ENCODE measurements around the gene TAF4B.
"Not testable (repeated sequence)": the region's sequence is repeated elsewhere in the genome, so short reads cannot be mapped to it uniquely, and the experiment has no call there.

The TAF4B gene, protein sequence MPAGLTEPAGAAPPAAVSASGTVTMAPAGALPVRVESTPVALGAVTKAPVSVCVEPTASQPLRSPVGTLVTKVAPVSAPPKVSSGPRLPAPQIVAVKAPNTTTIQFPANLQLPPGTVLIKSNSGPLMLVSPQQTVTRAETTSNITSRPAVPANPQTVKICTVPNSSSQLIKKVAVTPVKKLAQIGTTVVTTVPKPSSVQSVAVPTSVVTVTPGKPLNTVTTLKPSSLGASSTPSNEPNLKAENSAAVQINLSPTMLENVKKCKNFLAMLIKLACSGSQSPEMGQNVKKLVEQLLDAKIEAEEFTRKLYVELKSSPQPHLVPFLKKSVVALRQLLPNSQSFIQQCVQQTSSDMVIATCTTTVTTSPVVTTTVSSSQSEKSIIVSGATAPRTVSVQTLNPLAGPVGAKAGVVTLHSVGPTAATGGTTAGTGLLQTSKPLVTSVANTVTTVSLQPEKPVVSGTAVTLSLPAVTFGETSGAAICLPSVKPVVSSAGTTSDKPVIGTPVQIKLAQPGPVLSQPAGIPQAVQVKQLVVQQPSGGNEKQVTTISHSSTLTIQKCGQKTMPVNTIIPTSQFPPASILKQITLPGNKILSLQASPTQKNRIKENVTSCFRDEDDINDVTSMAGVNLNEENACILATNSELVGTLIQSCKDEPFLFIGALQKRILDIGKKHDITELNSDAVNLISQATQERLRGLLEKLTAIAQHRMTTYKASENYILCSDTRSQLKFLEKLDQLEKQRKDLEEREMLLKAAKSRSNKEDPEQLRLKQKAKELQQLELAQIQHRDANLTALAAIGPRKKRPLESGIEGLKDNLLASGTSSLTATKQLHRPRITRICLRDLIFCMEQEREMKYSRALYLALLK

DNA sequence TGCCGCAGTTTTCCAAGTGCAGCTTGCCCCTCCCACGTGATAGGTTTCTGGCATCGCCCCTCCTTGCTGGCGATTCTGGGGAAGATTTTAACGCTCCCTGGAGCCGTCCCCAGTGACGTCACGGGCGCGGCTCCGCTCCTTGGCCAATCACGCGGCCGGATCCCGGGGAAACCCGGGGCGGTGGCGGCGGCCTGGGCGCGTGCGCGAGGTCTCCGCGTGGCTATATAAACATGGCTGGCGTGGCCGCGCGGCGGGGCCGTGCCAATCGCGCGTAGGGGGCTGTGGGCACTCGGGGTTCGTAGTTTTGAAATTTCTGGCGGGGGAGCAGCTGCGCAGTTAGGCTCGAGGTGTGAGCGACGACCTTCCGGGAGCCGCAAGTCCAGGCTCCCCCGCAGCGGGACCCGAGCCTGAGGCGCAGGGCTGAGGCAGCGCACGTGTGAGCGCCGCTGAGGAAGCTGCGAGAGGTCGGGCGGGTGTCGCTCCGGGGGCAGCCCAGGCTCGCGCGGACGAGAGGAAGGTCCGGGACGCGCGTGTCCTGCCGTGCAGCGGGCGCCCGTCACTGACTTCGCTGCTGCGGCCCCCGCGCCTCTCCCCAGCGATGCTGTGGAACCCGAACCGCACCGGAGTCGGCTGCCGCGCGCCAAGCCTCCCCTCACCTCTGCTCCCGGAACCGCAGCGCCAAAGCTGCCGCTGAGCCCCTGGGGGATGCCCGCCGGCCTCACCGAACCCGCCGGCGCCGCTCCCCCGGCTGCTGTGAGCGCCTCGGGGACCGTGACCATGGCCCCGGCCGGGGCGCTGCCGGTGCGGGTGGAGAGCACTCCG, at the start of gene TAF4B:
Gene TAF4B (plus strand): TSS at position 217 of the 822 bp plus-strand sequence. CDS start 489 bp downstream, at position 706.
- peak; percentile 81 for DNase-seq (ENCODE audit: low read depth)
- H3K4me3 ChIP-seq (ENCODE audit: low read depth, low read length), result peak within 1 kb of the TSS; percentile 90

DNA sequence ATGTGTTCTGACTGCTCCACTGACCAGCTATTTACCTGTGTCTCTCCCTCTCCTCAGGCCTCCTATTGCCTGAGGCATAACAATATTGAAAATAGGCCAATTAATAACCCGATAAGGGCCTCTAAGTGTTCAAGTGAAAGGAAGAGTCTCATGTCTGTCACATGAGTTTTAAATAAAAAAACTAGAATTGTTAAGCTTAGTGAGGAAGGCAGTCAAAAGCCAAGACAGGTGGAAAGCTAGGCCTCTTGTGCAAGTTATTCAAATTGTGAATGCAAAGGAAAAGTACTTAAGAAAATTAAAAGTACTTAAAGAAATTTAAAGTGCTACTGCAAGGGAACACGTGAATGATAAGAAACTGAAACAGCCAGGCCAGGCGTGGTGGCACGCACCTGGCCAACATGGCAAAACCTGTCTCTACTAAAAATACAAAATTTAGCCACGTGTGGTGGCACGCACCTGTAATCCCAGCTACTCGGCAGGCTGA, 44.9 kb upstream of the TAF4B start:
- H3K4me3 ChIP-seq (ENCODE audit: low read depth, low read length), result no peak overlapping the region
- DNase-seq (ENCODE audit: low read depth), result no peak

DNA sequence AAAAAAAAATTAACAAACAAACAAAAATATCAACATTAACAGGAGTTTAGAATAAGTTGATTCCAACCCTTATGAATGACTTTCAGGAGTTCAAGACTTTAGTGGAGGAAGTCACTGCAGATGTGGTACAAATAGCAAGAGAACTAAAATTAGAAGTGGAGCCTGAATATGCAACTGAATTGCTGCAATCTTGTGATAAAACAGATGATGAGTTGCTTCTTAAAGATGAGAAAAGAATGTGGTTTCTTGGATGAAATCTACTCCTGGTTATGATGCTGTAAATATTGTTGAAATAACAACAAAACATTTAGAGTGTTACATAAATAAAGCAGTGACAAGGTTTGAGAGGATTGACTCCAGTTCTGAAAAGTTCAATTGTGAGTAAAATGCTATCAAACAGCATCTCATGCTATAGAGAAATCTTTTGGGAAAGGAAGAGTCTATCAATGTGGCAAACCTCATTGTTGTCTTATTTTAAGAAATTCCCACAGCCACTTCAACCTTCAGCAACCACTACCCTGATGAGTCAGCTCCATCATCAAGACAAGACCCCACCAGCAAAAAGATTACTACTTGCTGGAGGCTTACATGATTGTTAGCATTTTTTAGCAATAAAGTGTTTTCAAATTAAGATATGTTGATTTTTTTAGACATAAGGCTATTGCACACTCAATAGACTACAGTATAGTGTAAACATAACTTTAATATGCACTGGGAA, 42.7 kb upstream of the TAF4B start:
- DNase-seq (ENCODE audit: low read depth), result no peak
- no peak overlapping the region for H3K4me3 ChIP-seq (ENCODE audit: low read depth, low read length)

DNA sequence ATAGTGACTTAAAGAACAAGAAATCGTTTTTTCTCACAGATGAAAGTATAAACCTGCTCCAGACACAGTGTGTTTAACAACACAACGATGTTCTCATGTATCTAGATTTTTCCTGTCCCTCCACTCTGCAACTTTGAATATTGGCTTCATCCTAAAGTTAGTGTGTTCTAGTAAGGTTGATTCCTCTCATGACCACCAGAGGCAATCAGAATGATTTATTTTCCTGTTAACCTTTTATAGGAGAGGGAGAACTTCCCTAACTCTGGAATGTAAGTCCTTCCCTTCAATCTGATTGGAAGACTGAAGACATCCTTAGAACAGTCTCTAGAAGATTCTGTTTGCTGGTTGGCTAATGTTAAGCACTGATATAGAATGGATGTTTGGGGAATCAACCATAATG, 41.0 kb upstream of the TAF4B start:
- no peak for DNase-seq (ENCODE audit: low read depth)

DNA sequence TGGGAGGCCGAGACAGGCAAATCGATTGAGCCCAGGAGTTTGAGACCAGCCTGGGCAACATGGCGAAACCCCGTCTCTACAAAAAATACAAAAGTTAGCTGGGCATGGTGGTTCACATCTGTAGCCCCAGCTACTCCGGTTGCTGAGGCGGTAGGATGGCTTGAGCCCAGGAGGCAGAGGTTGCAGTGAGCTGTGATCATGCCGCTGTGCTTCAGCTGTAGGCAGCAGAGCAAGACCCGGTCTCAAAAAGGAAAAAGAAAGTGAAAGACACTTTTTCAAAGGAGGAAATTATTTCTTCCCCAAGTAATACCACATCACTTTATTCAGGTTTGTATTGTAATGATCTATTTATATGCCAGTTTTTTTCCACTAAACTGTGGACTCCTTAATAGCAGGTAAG, 35.7 kb upstream of the TAF4B start:
- DNase-seq (ENCODE audit: low read depth), result no peak
- H3K4me3 ChIP-seq (ENCODE audit: low read depth, low read length), result no peak overlapping the region

More for the DNA sequence above, 41.0 kb upstream of the TAF4B start:
- no peak overlapping the region for H3K4me3 ChIP-seq (ENCODE audit: low read depth, low read length)

DNA sequence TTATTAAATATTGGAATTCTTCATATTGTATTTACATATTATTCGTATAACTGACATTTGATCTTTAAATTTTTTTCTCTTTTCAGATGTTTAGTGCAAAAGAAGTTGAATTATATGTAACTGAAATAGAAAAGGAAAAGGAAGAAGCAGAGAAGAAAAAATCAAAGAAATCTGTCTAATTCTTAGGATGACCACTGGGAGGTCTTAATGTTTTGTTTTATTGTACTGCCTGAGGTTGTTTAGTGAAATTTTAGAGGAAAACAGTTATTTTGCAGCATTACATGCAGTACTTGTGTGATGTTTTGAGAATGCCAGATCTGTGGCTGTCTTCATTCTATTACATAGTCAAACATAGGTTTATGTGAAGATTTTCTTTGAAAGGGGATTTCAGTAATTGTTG, 34.0 kb upstream of the TAF4B start:
- no peak overlapping the region for H3K4me3 ChIP-seq (ENCODE audit: low read depth, low read length)
- DNase-seq (ENCODE audit: low read depth), result no peak

DNA sequence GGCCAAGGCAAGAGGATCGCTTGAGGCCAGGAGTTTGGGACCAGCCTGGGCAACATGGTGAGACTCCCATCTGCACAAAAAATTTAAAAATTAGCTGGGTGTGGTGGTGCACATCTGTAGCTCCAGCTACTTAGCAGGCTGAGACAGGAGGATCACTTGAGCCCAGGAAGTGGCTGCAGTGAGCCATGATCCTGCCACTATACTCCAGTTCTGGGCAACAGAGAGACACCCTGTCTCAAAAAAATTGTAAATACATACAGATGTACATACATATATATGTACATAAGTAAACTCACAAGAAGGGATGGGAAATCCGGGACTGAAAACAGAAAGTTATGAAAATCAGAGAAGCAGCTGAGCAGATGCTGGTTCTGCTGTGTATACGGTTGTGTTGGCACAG, 29.6 kb upstream of the TAF4B start:
- no peak for DNase-seq (ENCODE audit: low read depth)
- no peak overlapping the region for H3K4me3 ChIP-seq (ENCODE audit: low read depth, low read length)

DNA sequence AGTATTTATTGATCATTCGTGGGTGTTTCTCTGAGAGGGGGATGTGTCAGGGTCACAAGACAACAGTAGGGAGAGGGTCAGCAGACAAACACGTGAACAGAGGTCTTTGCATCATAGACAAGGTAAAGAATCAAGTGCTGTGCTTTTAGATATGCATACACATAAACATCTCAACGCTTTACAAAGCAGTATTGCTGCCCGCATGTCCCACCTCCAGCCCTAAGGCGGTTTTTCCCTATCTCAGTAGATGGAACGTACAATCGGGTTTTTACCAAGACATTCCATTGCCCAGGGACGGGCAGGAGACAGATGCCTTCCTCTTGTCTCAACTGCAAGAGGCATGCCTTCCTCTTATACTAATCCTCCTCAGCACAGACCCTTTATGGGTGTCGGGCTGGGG, 24.2 kb upstream of the TAF4B start:
- H3K4me3 ChIP-seq (ENCODE audit: low read depth, low read length); DNase-seq (ENCODE audit: low read depth): not testable (repeated sequence)

DNA sequence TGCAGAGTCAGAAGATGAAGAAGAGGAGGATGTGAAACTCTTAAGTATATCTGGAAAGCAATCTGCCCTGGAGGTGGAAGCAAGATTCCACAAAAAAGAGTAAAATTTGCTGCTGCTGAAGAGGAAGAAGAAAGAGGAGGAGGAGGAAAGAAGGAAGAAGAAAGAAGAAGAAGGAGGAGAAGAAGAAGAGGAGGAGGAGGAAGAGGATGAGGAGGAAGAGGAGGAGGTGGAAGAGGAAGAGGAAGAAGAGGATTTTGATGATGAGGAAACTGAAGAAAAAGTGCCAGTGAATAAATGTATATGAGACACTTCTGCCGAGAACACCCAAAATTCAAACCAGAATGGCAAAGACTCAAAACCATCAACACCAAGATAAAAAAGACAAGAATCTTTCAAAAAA, 20.9 kb upstream of the TAF4B start:
- no peak for DNase-seq (ENCODE audit: low read depth)
- no peak overlapping the region for H3K4me3 ChIP-seq (ENCODE audit: low read depth, low read length)

DNA sequence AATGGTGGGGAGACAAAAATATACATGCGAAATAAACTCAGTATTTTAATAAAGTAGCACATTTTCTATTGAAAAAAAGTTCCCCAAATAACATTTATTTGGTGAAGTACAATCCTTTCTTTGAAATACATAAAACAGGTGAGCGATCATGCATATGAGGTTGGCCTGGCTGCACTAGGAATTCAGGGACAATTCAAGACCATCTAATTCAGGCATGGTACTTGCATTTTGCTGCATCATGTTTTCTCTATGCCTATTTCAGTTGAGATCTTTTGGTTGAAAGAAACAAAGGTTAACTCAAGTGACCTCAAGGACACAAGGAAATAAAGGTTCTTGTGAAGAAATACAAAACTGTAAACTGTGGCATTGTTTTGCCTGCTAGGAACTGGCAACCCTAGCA, 19.8 kb upstream of the TAF4B start:
- no peak for DNase-seq (ENCODE audit: low read depth)
- no peak overlapping the region for H3K4me3 ChIP-seq (ENCODE audit: low read depth, low read length)

DNA sequence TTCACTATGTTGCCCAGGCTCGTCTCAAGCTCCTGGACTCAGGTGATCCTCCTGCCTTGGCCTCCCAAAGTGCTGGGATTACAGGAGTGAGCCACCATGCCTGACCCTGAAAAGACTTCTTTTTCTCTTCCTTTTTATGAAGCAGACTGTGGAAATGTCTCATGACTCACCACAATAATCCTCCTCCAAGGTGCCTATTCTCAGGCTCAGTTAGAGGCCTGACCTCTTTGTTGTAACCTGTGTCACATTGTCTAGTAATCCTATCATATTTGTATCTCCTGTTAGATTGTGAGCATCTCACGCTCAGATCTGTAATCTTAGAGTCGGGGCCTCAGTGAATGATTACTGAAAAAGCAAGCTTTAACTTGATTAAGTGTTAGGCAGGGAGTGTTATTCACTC, 18.3 kb upstream of the TAF4B start:
- DNase-seq (ENCODE audit: low read depth), result no peak

DNA sequence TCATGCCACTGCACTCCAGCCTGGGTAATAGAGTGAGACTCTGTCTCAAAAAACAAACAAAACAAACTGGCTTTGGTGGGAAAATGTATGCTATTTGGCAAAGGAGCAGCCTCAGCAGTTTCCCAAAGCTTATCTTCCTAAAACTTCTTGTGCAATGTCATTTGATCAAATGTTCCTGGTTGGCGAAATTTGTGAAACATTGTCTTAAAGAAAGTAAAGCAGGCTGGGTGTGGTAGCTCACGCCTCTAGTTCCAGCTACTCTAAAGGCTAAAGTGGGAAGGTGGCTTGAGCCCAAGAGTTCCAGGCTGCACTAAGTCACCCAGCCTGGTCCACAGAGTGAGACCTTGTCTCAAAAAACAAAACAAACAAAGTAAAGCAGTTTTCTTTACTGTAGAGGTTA, 17.3 kb upstream of the TAF4B start:
- no peak for DNase-seq (ENCODE audit: low read depth)
- H3K4me3 ChIP-seq (ENCODE audit: low read depth, low read length), result no peak overlapping the region

More for the DNA sequence above, 18.3 kb upstream of the TAF4B start:
- H3K4me3 ChIP-seq (ENCODE audit: low read depth, low read length), result no peak overlapping the region

DNA sequence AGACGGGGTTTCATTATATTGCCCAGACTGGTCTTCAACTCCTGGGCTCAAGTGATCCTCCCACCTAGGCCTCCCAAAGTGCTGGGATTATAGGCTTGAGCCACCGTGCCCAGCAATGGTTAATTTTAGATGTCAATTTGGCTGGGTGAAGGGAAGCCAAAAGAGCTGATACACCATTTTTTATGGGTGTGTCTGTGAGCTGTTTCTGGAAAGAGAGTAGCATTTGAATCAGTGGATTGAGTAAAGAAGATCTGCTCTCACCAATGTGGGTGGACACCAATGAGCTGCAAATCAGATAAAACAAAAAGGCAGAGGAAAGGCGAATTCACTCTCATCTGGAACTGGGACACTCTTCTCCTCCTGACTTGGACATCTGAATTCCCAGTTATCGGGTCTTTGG, 16.1 kb upstream of the TAF4B start:
- H3K4me3 ChIP-seq (ENCODE audit: low read depth, low read length), result no peak overlapping the region
- DNase-seq (ENCODE audit: low read depth), result no peak

DNA sequence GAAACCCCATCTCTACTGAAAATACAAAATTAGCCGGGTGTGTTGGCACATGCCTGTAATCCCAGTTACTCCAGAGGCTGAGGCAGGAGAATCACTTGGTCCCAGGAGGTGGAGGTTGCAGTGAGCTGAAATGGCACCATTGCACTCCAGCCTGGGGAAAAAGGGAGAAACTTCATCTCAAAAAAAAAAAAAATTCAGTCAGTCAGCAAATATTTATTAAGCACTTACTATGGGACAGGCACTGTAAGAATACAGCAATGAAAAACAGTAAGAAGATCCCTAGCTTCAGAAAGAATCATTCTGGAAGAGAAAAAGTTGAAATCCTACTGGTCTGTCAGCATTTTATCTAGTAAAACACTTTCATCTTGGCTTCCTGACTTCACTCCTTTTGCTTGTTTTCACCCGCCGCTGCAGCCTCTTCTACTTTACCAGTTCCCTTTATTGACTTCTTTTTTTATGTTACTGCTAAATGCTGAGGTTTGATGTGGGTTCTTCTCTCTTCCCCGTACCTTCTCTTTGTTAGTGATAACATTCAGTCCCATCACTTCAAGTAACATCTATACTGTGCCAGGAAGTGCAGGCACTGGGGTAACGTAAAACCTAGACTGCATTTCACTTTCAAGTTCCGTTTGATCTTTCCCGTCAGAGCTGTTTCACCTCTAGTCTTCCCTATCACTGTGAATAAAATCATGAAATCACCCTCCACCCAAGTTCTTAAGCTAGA, 10.8 kb upstream of the TAF4B start:
- no peak for DNase-seq (ENCODE audit: low read depth)
- H3K4me3 ChIP-seq (ENCODE audit: low read depth, low read length), result no peak overlapping the region

DNA sequence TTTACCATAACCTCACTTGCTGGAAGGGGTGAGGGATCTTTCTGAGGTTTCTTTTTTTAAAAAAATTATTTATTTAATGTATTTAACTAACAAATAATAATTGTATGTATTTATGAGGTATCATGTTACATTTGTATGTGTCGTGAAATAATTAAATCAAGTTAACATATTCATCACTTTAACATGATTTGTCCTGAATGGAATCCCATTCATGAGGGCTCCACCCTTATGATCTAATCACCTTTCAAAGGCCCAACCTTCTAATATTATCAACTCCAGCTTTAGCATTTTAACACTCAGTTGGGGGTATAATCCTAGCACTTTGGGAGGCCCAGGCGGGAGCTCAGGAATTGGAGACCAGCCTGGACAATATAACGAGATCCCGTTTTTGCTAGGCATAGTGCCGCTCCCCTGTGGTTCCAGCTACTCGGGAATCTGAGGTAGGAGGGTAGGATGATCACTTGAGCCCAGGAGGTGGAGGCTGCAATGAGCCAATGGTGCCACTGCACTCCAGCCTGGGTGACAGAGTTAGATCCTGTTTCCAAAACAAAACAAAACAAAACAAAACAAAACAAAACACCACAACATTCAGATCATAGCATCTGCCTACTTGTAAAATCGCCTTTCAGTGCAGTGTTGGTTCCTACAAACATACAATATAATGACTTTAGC, 1.1 kb upstream of the TAF4B start:
- no peak for DNase-seq (ENCODE audit: low read depth)
- no peak overlapping the region for H3K4me3 ChIP-seq (ENCODE audit: low read depth, low read length)

DNA sequence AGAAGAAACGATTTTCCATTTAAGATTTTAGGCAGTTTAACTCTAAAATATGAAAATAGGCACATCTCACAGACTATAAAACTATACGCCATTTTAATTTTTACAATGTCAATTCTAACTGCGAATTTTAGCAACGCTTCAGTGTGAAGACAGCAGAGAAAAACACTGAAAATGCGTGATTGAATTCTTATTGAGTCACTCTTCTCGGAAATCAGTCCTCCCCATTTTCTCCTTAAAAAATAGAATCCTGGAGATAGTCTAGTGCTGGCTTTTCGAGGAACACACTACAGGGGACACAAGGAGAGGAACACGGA, 373 bp upstream of the TAF4B start:
- H3K4me3 ChIP-seq (ENCODE audit: low read depth, low read length), result peak overlapping the region; percentile 90
- DNase-seq (ENCODE audit: low read depth), result no peak

DNA sequence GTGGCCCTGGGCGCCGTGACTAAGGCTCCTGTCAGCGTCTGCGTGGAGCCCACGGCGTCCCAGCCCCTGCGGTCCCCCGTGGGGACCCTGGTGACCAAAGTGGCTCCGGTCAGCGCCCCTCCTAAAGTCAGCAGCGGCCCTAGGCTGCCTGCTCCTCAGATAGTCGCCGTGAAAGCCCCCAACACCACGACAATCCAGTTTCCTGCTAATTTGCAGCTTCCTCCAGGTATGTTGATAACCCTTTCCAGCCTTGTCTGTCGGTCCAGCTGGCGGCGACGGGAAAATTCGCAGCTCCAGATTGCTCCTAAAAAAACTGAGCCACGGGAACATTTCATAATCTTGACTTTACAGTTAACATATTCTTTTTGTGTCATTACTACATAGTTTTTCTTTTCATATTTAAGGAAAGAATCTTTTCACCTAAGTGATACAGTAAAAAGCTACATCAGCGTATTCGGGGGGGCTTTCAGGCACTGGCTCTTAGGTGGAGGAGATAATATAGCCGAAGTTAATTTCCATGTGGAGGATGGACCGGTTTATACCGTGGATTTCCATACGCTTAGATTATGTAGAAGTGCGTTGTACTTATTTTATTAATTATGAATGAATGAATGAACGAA, 916 bp downstream of the TAF4B start:
- peak overlapping the region; percentile 90 for H3K4me3 ChIP-seq (ENCODE audit: low read depth, low read length)
- DNase-seq (ENCODE audit: low read depth), result no peak
